ENCODE data around the gene ME2.
"Not testable (repeated sequence)": the region's sequence is repeated elsewhere in the genome, so short reads cannot be mapped to it uniquely, and the experiment has no call there.

The ME2 gene

DNA sequence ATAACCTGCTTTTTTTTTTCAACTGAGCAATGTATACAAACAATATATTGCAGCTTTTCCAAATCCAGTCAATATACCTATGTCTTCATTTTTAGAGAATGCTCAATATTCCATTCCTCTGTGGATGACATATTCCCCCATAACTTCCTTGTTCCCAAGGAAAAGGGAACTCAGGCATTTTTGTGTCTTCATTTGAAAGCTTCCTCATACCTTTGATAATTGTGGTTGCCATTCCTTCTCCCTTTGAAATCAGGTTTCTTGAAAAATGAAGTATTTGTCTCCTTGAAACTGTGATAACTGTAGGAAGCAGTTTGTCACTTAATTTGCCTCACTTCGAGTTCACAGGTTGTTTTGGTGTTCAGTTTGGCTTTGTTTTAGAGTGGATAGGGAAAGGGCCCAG lies 102.5 kb downstream of the ME2 start:
- no peak for DNase-seq

DNA sequence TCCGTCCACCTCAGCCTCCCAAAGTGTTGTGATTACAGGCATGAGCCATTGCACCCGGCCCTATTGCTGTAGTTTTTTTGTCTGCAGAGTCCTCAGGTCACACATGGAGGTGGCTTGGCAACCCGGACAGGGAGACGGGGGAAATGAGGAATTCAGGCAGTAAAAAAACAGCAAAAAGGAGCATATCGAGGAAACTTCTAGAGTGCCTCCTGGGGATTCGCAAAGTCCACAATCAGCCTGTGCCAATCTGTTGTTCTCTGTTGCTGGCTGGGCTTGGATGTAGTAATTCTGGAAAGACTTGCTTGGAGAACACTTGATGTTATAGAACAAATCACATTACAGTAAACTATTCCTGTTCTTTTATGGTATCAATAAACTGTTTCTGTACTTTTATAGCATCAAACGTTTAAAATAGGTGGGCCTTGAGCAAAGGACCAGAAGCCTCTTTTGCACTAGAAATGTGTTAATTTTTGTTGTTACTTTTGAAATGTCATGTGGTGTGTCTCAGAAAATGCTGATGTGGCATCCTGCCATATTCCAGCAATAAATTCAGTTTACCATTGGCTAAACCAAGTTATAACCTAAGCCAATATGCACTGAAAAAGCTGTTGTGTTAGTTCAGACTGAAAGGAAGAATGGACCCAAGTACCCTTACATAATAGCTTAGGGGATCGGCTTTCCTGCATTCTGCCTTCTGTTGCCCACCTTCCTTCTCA lies 103.3 kb downstream of the ME2 start:
- DNase-seq, result peak; percentile 89

DNA sequence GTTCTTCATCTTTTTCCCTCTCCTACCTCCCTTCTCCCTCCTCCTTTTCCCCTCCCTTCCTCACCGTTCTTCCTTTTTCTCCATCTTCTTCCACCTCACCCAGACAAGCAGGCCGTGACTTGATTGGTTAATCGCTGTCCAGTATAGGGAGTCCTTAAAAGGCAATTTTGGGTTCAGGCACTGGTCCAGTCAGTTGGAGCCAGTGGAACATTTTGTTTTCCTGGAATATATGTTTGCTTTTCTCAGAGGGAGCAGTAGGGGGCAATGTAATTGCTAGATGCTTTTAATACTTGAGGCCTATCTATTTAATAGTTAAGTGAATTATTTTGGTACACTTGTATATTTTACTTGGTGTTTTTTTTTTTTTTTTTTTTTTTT lies 103.9 kb downstream of the ME2 start:
- DNase-seq, result peak; percentile 89

DNA sequence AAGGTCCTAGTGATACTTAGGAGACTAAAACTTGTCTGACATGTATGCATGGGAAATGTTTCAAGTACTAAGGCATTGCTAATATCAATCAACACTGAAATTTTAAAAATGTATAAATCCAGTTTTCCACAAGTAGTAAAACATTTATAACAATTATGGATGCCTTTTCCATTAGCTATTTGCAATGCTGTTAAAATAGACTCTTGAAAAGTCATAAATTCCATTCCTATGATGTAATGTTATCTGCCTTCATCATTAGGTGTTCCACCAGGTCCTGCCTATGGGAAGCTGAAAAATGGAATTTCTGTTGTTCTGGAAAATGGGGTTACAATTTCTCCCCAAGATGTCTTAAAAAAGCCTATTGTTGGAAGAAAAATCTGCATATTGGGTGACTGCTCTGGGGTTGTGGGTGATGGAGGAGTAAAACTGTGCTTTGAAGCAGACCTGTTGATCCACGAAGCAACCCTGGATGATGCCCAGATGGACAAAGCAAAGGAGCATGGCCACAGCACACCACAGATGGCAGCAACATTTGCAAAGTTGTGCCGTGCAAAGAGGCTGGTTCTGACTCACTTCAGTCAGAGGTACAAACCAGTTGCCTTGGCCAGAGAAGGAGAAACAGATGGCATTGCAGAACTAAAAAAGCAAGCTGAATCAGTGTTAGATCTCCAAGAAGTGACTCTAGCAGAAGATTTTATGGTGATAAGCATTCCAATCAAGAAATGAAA lies 107.6 kb downstream of the ME2 start:
- no peak for DNase-seq

GRCh38 chr18:50987261-50987660 lies 108.3 kb downstream of the ME2 start:
- no peak for DNase-seq

GRCh38 chr18:50989711-50990110 lies 110.8 kb downstream of the ME2 start:
- no peak for DNase-seq

GRCh38 chr18:50992351-50992762 lies 113.4 kb downstream of the ME2 start:
- DNase-seq, result no peak

GRCh38 chr18:50994031-50994430 lies 115.1 kb downstream of the ME2 start:
- no peak for DNase-seq

DNA sequence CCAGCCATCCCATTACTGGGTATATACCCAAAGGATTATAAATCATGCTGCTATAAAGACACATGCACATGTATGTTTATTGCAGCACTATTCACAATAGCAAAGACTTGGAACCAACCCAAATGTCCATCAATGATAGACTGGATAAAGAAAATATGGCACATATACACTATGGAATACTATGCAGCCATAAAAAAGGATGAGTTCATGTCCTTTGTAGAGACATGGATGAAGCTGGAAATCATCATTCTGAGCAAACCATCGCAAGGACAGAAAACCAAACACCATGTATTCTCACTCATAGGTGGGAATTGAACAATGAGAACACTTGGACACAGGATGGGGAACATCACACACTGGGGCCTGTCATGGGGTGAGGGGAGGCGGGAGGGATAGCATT lies 124.3 kb downstream of the ME2 start:
- DNase-seq, result not testable (repeated sequence)

Measured in NCI-H69 (cell line).